K562 (cell line): ENCODE data around the gene TMEM117. TPM values are rescaled to one million over a fixed set of nuclear protein-coding genes. Genes with fewer than 3 reads are reported as not detected.

Source experiments
- E2F3 ChIP-seq: fragments of 250-450 bp; sonication (Bioruptor Pico); IDR thresholded peaks from 2 replicates; pipeline ENCODE4 v1.4.0; 2020; ENCODE audit warnings: mild to moderate bottlenecking
- polyA plus RNA-seq, 8 experiments: library from polyadenylated mRNA; depleted of rRNA in 4 of 8; stranded (reverse) in 5 of 8; unstranded in 3 of 8; fragments of >200 nt; fragmentation: Nextera tagmentation in 2 of 8; fragmentation: Illumina TruSeq in 1 of 8; extraction: Ambion mirVana in 2 of 8; extraction: Trizol in 1 of 8; gene quantifications; 2 replicates each; pipeline versions ENCODE4 v1.2.1 to v1.2.3, GENCODE V29; 2011 to 2014; ENCODE audit warnings: inconsistent platforms in 1 of 8, missing spikeins in 1 of 8
- total RNA-seq, 7 experiments: library from RNA; depleted of rRNA in 6 of 7; stranded (reverse); fragments of >200 nt in 6 of 7; fragmentation: Illumina TruSeq in 2 of 7; extraction: Trizol in 2 of 7; gene quantifications; 2 replicates each; pipeline versions ENCODE4 v1.2.1 to v1.2.3, GENCODE V29; 2011 to 2021; ENCODE audit warnings: low replicate concordance in 1 of 7
- TF ChIP-seq, protein P1 (sequence below): fragments of 200-600 bp; sonication (generic); IDR thresholded peaks from one replicate; pipeline ENCODE4 v1.6.1; 2012; ENCODE audit warnings: mild to moderate bottlenecking, low read depth, low read length, inconsistent platforms

Gene TMEM117
- total and polyA plus RNA-seq, 9 of the 15 experiments (the other 6 are each of a cell fraction or from before 2014, with no cell fraction given) = 0.31 to 2.8 (median 1.0) TPM

DNA sequence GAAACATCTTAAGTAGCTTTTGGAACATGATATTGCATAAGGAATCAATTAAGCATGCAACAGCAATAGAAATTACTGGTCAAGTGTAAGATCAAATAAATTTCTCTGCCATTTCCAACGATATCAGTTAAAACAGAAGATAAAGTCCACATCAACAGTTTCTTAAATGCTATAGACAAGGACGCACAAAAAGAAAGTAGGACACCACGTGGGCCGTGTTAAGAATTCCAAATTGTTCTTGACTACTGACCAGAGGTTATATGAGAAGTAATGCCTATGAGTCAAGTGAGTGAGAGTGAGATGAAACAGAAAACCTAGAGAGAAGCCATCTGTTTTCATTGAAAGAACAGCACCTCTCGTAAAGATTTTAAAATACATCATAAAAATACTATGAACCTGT lies 318.2 kb downstream of the TMEM117 start (continued):
- TF ChIP-seq, protein P1, sequence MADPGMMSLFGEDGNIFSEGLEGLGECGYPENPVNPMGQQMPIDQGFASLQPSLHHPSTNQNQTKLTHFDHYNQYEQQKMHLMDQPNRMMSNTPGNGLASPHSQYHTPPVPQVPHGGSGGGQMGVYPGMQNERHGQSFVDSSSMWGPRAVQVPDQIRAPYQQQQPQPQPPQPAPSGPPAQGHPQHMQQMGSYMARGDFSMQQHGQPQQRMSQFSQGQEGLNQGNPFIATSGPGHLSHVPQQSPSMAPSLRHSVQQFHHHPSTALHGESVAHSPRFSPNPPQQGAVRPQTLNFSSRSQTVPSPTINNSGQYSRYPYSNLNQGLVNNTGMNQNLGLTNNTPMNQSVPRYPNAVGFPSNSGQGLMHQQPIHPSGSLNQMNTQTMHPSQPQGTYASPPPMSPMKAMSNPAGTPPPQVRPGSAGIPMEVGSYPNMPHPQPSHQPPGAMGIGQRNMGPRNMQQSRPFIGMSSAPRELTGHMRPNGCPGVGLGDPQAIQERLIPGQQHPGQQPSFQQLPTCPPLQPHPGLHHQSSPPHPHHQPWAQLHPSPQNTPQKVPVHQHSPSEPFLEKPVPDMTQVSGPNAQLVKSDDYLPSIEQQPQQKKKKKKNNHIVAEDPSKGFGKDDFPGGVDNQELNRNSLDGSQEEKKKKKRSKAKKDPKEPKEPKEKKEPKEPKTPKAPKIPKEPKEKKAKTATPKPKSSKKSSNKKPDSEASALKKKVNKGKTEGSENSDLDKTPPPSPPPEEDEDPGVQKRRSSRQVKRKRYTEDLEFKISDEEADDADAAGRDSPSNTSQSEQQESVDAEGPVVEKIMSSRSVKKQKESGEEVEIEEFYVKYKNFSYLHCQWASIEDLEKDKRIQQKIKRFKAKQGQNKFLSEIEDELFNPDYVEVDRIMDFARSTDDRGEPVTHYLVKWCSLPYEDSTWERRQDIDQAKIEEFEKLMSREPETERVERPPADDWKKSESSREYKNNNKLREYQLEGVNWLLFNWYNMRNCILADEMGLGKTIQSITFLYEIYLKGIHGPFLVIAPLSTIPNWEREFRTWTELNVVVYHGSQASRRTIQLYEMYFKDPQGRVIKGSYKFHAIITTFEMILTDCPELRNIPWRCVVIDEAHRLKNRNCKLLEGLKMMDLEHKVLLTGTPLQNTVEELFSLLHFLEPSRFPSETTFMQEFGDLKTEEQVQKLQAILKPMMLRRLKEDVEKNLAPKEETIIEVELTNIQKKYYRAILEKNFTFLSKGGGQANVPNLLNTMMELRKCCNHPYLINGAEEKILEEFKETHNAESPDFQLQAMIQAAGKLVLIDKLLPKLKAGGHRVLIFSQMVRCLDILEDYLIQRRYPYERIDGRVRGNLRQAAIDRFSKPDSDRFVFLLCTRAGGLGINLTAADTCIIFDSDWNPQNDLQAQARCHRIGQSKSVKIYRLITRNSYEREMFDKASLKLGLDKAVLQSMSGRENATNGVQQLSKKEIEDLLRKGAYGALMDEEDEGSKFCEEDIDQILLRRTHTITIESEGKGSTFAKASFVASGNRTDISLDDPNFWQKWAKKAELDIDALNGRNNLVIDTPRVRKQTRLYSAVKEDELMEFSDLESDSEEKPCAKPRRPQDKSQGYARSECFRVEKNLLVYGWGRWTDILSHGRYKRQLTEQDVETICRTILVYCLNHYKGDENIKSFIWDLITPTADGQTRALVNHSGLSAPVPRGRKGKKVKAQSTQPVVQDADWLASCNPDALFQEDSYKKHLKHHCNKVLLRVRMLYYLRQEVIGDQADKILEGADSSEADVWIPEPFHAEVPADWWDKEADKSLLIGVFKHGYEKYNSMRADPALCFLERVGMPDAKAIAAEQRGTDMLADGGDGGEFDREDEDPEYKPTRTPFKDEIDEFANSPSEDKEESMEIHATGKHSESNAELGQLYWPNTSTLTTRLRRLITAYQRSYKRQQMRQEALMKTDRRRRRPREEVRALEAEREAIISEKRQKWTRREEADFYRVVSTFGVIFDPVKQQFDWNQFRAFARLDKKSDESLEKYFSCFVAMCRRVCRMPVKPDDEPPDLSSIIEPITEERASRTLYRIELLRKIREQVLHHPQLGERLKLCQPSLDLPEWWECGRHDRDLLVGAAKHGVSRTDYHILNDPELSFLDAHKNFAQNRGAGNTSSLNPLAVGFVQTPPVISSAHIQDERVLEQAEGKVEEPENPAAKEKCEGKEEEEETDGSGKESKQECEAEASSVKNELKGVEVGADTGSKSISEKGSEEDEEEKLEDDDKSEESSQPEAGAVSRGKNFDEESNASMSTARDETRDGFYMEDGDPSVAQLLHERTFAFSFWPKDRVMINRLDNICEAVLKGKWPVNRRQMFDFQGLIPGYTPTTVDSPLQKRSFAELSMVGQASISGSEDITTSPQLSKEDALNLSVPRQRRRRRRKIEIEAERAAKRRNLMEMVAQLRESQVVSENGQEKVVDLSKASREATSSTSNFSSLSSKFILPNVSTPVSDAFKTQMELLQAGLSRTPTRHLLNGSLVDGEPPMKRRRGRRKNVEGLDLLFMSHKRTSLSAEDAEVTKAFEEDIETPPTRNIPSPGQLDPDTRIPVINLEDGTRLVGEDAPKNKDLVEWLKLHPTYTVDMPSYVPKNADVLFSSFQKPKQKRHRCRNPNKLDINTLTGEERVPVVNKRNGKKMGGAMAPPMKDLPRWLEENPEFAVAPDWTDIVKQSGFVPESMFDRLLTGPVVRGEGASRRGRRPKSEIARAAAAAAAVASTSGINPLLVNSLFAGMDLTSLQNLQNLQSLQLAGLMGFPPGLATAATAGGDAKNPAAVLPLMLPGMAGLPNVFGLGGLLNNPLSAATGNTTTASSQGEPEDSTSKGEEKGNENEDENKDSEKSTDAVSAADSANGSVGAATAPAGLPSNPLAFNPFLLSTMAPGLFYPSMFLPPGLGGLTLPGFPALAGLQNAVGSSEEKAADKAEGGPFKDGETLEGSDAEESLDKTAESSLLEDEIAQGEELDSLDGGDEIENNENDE = no peak
- TF ChIP-seq E2F3 (CRISPR knock-in tag) = no peak
